Stimulated activated CD4-positive, alpha-beta T cell treated with anti-CD3 and anti-CD28 coated beads, Interleukin-2, amount 100 ng/mL, for 24 hours (primary cell): ENCODE data around the gene SYT14.

ENCODE experiments used
- DNase-seq, 2 donors: peaks; one replicate each; pipeline ENCODE4 v3.0.0-alpha.2; 2020

Gene SYT14

GRCh38 chr1:210214573-210215409, 276.8 kb downstream of the SYT14 start:
- DNase-seq, result no peak

GRCh38 chr1:210217482-210217881, 279.5 kb downstream of the SYT14 start:
- no peak for DNase-seq

GRCh38 chr1:210218047-210218446, 280.0 kb downstream of the SYT14 start:
- DNase-seq, result no peak
